Measurements from ENCODE around the gene IPCEF1.
"Not testable (repeated sequence)": the region's sequence is repeated elsewhere in the genome, so short reads cannot be mapped to it uniquely, and the experiment has no call there.

The IPCEF1 gene

DNA sequence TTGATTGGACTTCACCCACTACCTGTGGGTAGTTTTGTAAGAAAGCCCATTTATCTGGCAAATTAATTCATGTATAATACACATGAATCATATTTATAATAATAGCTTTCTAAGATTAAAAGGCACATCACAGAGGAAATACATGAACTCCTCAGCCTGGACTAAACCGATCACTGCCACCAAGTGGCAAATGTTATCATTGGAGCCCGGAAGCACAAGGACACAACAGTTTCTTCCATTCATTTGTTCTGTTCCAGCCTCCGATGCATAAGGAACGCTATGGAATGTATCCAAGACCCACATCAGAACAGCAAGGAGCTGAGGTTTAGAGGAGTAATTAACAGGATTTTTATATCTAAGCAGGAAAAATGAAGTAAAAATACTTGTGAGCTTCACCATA lies 13.9 kb upstream of the IPCEF1 start:
- no peak for FAIRE-seq

GRCh38 chr6:154367839-154368695 lies 11.5 kb upstream of the IPCEF1 start:
- FAIRE-seq: no peak

GRCh38 chr6:154367336-154367735 lies 10.7 kb upstream of the IPCEF1 start:
- no peak for FAIRE-seq

DNA sequence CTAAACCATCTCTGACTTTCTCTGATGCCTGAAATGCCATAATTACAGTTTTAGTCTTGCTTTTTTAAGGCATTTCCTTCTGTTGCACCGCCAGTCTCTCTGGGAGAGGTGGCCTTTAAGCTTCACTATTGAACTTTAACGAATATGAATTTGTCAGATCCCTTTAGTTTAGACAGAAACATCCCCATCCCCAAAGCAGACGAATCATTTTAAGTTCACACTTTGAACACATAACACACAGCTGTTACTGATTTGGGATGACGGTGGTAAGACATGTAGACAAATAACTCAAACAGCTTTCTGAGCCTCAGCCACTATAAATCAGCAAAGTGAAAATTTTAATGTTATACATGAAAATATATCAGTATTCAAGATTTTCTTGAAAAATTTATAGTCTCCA lies 7.2 kb upstream of the IPCEF1 start:
- FAIRE-seq: no peak

GRCh38 chr6:154361476-154361875 lies 4.9 kb upstream of the IPCEF1 start:
- no peak for FAIRE-seq

DNA sequence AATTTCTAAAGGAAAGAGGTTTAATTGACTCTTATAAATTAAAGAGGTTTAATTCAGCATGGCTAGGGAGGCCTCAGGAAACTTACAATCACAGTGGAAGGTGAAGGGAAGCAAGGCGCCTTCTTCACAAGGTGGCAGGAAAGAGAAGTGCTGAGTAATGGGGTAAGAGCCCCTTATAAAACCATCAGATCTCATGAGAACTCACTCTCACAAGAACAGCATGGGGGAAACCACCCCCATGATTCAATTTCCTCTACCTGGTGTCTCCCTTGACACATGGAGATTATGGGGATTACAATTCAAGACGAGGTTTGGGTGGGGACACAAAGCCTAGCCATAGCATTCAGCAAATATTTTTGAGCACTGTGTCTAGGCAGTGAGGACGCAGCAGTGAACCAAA lies 3.9 kb upstream of the IPCEF1 start:
- FAIRE-seq: no peak

DNA sequence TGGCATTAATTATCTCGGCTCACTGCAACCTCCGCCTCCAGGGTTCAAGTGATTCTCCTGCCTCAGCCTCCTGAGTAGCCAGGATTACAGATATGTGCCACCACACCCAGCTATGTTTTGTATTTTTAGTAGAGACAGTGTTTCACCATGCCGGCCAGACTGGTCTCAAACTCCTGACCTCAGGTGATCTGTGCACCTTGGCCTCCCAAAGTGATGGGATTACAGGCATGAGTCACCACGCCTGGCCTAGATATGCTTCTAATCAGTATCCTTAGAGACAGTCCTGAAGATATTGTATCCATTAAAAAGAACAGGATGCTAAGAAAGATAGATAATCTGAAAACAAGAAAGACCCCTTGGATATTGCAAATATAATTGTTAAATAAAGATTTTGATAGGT lies 3.1 kb upstream of the IPCEF1 start:
- FAIRE-seq: no peak

GRCh38 chr6:154359161-154359574 lies 2.6 kb upstream of the IPCEF1 start:
- FAIRE-seq: no peak

DNA sequence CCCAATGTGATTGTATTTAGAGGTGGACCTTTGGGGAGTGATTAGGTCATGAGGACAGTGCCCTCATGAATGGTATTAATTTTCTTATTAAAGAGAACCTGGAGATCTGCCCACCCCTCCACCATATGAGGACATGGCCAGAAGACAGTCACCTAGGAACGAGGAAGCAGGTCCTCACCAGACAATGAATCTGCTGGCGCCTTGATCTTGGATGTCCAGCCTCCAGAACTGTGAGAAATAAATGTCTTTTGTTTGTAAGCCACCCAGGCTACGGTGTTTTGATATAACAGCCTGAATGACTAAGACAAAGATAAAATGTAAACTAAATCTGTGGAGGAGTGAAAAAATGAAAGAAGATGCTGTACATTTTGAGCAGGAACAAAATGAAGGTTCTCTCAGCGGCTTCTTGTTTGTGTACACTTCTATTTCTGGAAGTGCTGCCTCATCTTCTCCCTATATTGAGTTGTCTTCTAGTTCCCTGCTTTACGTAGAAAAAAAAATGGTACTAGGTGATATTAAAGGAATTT lies 1.5 kb upstream of the IPCEF1 start:
- FAIRE-seq: no peak

GRCh38 chr6:154356113-154356512 lies 490 bp downstream of the IPCEF1 start:
- FAIRE-seq: no peak

DNA sequence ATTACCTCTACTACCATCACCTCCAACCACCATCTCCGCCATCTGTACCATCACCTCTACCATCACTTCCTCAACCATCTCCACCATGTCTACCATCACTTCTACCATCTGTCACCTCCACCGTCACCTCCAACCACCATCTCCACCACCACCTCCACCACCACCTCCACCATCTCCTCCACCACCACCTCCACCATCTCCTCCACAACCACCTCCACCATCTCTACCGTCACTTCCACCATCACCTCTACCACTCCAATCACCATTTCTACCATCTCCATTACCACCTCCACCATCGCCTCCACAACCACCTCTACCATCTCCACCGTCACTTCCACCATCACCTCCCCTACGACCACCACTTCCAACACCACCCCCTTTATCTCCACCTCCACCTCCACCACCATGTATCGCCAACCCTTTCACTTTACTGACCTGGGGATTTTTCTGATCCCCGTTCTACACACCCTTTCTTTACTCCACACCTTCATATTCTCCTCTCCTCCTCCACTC lies 2.3 kb downstream of the IPCEF1 start:
- FAIRE-seq: no peak

GRCh38 chr6:154353626-154354025 lies 3.0 kb downstream of the IPCEF1 start:
- no peak for FAIRE-seq

DNA sequence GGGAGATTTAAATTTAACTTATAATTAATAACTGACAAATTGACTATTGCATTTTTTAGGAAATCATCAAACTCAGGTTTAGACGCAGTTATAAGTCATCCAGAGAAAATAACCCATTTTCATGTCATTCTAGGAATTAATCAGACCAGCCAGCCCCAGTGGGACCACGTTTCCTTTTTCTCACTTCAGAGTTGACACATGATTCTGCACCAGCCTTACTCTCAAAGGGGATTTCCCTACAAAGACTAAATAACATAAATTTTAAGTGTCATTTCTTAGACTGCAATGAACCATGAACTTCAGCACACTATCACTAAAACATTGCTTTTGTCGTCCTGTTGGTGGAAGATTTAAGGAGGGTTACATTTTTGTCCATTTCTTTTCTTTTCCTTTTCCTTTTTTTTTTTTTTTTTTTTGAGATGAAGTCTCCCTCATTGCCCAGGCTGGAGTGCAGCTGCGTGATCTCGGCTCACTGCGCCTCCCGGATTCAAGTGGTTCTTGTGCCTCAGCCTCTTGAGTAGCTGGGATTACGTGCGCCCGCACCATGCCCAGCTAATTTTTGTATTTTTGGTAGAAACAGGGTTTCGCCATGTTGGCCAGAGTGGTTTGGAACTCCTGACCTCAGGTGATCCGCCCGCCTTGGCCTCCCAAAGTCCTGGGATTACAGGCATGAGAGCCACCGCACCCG lies 3.6 kb downstream of the IPCEF1 start:
- FAIRE-seq: no peak

- no peak for FAIRE-seq
These were observed 6.3 kb downstream of the IPCEF1 start for GRCh38 chr6:154350293-154350692.

DNA sequence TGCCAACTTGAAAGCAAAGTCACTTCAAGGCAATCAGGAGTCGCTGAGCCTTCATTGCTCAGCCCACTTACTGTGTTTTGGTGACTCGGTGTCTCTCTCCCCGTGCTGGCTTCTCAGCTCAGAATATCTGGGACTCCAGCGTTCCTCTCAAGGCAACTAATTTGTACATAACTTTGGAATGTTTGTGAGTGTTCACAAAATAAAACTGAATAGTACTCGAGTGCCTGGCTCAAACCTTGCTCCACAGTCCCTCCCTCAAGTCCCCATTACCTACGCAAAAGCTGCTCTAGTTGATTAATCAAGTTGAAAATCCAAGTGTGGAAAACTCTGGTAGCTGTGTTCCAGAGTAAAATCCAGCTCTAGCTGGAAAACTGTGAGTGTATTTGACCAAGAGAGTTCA lies 8.6 kb downstream of the IPCEF1 start:
- FAIRE-seq: no peak

DNA sequence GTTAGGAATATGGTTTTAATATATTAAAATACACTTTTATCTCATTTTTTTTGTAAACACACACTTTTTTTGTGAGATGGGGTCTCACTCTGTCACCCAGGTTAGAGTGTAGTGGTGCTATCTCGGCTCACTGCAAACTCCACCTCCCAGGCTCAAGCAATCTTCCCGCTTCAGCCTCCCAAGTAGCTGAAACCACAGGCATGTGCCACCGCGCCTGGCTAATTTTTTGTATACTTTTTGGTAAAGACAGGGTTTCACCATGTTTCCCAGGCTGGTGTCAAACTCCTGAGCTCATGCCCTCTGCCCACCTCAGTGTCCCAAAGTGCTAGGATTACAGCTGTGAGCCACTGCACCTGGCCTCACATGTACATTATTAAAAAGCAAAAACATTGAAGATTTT lies 10.8 kb downstream of the IPCEF1 start:
- no peak for FAIRE-seq

DNA sequence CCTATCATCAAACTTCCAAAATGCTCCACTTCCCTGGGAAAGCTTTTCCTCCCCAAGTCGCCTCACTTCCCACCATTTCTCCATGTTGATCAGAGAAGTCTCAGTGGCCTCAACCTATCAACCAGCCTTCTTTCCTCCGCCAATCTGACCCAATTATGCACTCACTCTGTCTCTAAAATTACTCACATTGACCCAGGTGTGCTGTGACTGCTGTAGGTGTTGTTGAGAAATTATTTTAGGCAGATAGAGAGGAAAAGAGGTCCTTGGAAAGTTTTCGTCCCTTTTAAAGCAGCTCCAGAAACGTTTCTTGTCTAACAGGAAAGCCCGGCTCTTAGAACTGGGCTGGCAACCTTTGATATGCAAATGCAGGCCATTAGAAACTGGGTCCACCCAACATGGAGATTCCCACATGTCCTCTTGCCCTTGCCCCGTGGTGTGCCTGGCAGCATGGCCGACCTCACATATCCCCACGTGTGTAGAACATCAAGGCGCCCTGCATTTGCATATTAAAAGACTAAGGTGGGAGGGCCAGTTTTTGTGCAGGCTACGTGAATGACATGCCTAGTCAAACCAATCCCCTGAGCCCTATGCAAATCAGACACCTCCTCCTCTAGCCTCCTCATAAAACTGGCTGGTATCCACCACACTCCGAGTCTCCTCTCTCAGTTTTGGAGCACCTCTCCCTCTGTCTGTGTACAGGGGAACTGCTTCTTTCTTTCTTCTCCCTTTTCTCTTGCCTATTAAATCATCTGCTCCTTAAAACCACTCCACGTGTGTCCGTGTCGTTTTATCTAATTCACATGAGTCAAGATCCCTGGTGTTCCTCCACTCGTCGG lies 12.9 kb downstream of the IPCEF1 start:
- FAIRE-seq: peak; percentile 57

- no peak for FAIRE-seq
These were observed 14.7 kb downstream of the IPCEF1 start for GRCh38 chr6:154341871-154342270.

DNA sequence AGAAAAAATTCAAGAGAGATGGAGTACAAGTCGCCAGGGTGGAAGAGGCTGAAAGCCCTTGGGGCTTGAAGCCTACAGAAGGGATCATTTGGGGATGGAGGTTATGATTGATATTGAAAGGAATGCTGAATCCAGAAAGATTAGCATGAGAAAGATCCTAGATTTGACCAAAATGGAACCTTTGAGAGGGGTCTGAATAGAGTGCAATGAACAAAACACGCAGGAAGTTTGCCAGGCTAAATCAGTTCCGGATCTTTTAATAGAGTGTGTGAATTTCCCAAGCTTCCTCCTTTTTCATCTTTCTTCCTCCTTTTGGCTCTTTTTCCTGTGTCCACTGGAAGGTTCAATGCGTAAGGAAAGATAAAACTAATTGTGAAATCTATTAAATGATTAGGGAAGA lies 15.3 kb downstream of the IPCEF1 start:
- no peak for FAIRE-seq

DNA sequence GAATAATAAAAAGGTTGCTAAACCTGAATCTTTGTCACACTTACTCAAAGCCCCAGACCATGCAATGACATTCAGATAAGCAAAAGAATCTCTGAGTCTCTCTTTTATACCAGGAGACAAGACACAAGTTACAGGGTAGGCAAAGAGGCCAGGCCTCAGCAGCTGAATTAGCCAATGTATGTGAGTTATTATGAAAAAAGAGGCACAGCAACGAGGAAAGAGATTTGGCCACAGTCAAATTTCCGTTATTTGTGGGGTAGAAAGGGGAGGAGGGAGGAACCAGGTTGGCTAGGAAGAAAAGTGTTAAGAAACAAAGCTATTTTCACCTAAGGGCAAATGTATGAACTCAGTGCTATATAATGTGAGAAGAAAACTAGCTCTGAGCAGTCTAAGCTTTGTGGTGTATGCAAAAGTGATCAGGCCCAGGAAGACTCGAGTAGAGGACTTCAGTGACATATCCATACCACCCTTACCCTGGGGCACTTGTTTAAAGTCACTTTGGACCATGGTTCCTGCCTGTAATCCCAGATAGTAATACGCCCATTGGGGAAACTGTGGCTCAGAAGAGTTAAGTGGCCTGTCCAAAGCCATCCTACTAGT lies 19.1 kb downstream of the IPCEF1 start:
- no peak for FAIRE-seq

DNA sequence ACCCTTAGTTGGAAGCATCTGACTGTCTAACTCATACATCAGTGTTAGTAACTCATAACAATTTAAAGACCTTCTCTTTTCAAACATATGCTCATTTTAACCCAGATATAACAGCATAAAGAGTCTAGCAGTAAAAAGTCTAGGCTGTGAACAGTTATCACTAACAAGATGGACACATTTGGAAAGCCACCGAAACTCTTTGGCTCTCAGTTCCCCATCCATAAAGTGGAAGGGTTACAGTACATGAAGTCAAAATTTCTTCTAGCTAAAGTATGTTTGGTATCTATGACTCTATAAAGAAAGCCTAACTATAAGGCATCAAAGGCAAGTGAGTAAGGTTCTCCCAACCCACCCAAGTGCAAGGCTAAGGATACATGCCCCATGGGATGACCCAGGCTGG lies 22.5 kb downstream of the IPCEF1 start:
- FAIRE-seq: not testable (repeated sequence)

DNA sequence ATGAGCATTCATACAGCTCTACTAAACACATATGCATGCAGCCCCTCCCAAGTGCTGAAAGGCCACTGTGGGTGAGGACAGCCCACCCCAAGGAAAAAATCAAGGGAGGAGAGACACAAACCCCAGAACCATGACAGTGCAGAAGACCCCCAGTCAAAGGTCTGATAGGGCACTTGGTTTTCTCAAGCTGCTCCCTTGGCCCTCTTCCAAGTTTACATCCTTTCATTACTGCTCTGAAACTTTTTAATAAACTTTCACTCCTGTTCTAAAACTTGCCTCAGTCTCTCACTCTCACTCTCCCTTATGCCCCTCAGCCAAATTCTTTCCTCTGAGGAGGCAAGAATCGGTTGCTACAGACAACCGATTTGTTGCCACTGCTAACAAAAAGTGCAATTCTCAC lies 24.9 kb downstream of the IPCEF1 start:
- FAIRE-seq: no peak
